ENCODE measurements around the gene IL18.
"Not testable (repeated sequence)": the region's sequence is repeated elsewhere in the genome, so short reads cannot be mapped to it uniquely, and the experiment has no call there.

The IL18 gene

GRCh38 chr11:112163875-112164685, at the start of gene IL18:
Gene IL18 (minus strand): TSS chr11:112164094. CDS start chr11:112155053, 9,041 bp downstream.
- DNase-seq = no peak

DNA sequence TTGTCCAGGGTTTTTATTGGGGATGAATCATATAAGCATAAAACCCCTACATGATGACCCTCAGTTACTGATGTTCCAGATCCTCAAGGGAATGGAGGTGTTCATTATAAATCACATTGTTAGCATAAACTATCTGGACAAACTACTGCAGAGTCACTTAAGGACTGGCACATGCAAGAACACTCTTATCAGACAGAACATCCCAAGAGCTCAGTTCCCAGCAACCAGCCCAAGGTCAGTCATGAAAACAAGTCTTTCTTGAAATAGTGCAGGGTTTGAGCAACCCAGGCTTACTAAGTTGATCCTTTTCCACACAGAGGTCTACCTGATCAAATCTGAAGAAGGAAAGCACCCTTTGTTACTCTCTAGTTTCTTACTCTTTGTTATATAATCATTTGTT, 48.8 kb upstream of the IL18 start:
- no peak for DNase-seq

DNA sequence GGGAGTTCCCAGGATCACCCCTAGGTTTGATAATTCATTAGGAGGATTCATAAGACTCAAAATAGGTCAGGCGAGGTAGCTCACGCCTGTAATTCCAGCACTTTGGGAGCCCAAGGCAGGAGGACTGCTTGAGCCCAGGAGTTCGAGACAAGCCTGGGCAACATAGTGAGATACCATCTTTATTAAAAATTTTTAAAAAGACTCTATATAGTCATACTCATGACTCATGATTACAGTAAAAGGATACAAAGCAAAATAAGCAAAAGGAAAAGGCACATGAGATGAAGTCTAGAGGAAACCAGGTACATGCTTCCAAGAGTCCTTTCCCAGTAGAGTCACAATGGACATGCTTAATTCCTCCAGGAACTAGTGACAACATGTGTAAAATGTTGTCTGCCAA, 48.4 kb upstream of the IL18 start:
- DNase-seq = no peak

GRCh38 chr11:112211536-112211935, 47.6 kb upstream of the IL18 start:
- no peak for DNase-seq

DNA sequence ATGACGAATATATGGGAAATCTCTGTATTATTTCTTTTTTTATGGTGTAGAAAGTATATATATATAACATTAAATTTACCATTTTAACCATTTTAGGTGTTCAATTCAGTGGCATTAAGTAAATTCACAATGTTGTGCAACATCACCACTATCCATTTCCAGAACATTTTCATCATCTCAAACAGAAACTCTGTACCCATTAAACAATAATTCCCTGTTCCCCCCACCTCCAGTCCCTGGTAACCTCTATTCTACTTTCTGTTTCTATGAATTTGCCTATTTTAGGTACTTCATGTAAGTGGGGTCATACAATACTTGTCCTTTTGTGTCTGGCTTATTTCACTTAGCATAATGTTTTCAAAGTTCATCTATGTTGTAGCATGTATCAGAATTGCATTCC, 47.0 kb upstream of the IL18 start:
- DNase-seq = no peak

GRCh38 chr11:112206071-112206470, 42.2 kb upstream of the IL18 start:
- no peak for DNase-seq

- DNase-seq = no peak
Observed at GRCh38 chr11:112200252-112200651, 36.4 kb upstream of the IL18 start.

DNA sequence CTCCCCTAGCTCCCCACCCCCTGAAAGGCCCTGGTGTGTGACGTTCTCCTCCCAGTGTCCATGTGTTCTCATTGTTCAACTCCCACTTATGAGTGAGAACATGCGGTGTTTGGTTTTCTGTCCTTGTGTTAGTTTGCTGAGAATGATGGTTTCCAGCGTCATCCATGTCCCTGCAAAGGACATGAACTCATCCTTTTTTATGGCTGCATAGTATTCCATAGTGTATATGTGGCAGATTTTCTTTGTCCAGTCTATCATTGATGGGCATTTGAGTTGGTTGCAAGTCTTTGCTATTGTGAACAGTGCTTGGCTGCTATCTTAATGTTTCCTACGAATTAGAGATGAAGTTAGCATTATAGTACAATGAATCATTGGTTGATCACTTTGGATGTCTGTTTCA, 35.2 kb upstream of the IL18 start:
- not testable (repeated sequence) for DNase-seq

DNA sequence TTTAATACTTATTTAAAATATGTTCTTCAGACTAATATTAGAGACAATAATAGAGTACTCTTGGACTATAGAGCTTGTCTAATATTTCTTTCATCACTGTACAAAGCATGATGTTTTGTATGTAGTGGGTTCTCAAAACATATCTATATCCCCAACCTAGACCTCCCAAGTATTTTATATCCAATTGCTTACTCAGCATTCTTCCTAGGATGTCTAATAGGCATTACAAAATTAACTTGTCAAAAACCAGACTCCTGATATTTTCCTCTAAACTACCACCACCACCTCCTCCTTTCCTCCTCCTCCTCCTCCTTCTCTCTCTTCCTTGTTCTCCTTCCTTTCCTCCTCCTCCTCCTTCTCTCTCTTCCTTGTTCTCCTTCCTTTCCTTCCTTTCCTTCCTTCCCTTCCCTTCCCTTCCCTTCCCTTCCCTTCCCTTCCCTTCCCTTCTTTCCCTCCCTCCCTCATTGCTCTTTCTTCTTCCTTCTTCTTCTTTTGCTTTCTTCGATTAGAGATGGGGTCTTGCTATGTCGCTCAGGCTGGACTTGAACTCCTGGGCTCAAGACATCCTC, 32.7 kb upstream of the IL18 start:
- DNase-seq = no peak

DNA sequence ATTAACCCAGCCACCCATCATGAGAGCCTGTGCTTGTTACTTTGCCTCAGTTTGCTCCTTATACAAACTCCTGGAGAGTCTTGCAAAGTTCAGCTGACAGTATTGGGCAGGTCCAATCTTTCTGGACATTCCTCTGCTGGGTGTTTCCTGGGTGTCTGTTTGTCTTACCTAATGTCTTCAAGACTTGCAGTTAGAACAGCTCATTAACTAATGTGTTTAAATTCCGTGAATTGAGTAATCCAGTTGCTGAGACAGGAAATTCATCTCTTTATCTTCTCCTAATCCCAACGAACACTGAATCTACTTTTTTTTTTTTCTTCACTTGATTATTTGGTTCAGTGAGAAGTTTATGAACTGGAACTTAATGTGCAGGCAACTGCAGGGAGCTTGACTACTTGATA, 32.1 kb upstream of the IL18 start:
- DNase-seq = no peak

DNA sequence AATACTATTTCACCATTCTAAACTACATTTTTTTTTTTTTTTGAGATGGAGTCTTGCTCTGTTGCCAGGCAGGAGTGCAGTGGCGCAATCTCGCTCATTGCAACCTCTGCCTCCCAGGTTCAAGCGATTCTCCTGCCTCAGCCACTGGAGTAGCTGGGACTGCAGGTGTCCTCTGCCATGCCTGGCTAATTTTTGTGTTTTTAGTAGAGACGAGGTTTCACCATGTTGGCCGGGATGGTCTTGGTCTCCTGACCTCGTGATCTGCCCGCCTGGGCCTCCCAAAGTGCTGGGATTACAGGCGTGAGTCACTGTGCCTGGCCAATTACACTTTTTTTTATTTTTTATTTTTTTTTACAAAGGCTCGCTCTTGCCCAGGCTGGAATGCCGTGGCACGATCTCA, 31.2 kb upstream of the IL18 start:
- DNase-seq = not testable (repeated sequence)

DNA sequence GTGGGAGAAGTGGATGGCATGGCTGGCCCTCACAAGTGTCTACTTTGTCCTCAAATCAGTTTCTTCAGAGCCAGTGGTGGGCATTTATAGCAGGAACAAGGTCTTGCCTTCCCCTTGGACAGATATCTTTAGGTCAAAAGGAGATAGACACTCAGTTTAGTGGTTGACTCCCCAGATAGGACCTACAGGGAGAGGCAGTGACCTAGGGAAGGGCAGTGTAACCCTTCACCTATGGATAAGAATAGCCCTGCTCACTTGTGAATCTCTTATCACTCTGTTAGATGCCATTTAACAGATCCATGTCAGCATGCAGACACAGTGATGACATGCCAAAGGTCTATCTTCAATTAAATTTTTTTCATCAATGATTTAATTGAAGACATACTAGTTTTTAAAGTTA, 22.4 kb upstream of the IL18 start:
- DNase-seq = no peak

GRCh38 chr11:112185883-112186282, 22.0 kb upstream of the IL18 start:
- no peak for DNase-seq

- no peak for DNase-seq
Observed at GRCh38 chr11:112182867-112183266, 19.0 kb upstream of the IL18 start.

DNA sequence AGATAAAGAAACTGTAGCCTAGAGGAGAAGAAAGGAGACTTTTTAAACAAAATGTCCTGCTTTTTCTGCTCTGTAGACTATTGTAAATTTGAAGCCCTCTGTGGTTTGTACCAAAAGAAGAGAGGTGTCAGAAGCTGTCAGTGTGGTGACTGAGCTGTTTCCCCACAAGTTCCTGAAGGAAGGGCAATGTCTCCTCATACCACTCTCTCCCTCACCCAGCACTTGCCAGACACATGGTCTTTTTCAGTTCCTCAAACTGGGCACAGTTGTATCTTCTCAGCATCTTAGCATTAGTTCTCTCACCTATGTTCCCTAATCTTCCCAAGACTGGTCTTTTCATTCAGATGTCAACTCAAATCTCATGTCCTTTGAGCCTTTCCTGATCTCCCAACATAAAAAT, 15.7 kb upstream of the IL18 start:
- DNase-seq = no peak

DNA sequence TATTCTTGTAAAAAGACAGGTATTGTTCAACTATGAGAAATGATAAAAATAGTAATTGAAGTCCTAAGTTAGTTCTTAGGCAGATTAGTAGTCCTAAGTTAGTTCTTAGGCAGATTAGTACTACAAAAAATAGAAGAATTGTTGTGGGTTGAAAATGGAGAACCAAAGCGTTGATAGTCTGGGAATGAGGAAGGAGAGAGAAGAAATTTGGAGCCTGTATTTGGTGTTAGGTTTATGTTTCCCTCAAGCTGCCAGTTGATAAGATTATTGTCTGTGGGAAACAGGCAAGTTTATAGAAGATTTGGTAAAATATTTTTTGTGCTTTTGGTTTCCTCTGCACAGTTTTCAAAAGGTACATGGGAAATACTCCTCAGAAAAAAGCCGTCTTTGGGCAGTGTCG, 15.0 kb upstream of the IL18 start:
- no peak for DNase-seq

GRCh38 chr11:112178428-112178827, 14.5 kb upstream of the IL18 start:
- no peak for DNase-seq

DNA sequence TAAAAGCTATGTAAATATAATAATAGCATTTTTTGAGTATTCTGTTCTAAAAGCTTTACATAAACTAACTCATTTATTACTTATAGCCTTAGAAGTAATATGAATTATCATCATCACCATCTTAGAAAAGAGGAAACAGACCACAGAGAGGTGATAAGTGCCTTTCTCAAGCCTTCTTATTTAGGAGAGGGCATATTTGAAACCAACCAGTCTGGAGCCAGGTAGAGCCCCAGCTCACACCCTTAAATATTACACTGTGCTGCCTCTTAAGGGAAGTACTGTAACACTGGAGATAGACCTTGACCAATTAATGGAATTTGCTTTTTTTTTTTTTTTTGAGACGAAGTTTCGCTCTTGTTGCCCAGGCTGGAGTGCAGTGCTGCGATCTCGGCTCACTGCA, 13.7 kb upstream of the IL18 start:
- DNase-seq = no peak

DNA sequence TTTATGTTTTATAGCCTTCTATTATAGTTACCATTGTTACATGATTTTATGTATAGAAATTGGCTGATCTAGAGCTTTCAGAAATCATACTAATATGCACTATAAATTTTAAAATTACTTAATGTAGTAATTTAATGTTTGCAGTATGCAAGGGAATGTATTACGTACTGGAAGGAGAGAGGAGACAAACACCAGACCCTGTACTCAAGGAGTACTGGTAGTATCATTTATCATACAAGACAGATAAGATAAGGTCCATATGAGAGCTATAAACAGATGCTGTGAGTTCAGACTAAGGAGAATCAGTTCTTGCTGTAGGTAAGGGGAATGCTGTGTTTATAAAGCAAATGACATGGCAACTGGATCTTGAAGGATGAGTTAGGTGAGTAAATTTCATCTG, 12.2 kb upstream of the IL18 start:
- DNase-seq = no peak

DNA sequence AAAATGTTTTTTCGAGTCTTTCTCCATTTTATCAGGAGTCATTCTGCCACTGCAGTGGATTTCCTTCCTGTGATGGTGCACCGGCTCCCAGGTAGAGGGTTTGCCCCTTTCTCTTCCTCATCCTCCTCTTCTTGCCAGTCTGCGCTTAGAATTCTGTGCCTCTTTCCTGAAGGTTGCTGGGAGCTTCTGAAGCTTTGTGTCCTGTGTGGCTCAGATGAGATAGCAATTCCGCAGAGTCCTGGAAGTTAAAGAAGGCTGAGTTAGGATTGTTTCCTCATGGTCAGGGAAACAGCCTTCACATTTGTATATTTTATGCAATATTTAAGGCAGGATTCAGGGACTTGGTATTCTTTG, 11.7 kb upstream of the IL18 start:
- no peak for DNase-seq

DNA sequence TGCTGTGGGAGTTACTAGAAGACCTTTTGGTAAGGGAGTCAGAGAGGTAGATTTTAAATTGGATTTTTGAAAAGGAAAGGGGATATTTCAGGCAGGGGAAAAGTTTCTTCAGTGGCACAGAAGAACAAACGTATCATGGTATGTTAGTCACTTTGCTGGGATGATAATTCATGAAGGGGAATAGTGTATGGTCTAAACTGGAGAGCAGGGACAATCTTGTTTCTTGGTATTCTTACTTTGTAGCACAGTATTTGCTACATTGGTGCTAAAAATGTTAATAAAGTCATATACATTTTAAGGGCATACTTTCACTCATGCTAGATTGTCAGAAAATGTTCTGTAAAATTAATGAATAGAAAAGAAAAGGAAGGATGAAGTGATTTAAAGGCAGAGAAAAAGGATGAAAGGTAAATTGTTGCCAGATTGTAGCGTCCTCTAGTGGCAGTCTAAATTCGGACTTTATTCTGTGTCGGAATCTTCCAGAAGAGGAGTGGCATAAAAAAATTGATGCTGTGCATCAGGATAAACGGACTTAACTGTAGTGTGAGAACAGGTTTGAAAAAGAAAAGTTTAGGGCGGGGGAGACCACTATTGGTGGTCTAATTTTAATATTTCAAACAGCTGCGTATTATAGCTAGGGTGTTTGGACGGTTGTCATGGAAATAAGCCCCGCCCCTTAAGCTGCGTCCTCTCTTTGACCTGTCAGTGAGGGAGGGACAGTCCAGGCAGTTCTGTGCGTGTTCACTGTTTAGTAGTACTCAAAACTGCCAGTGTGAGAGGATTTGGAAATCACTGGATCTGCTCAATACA, 11.1 kb upstream of the IL18 start, which contains the start of gene BCO2:
BCO2 (plus strand) TSS at position 724 of the 810 bp plus-strand sequence. CDS start 90 bp downstream, outside the sequence.
- DNase-seq = peak; percentile 7

- DNase-seq = no peak
Observed at GRCh38 chr11:112173152-112173551, 9.3 kb upstream of the IL18 start.

DNA sequence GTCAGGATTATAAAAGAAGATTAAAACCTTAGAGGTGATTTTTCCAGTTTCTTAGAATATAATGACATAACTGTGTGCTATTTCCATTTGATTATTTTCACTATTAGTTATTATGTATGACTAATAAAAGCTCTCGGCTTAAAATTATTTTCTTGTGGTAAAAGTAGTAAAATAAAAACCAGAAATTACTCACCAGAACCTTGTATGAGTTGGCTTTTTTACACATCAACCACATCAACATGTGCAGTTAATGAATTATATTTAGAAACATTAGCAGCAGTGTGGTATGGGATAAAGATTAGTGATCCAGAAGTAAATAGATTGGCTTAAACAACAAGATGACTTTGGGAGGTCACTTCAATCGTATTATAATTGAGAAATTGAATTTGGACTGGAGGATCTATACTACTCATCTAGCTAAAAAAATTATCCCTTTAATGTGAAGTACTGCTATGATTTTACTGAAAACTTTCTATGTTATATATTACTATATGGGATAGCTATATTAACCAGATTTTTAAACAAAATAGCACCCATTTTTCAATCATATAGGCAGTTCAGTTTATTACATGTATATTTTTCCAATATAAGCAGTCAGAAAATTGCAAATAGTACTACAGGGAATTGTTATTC, 8.6 kb upstream of the IL18 start:
- no peak for DNase-seq
